K562 (cell line): ENCODE results near the gene GPR137C.

Source experiments
- ATF2 ChIP-seq: sonication (generic); formaldehyde crosslinking; IDR thresholded peaks from 2 replicates; pipeline ENCODE4 v1.8.1; 2022; ENCODE audit warnings: missing genetic modification reagents
- BCLAF1 ChIP-seq, 2 experiments: fragments of 450-650 bp in 1 of 2; IDR thresholded peaks; 2 replicates each; pipeline ENCODE4 v1.6.1; 2011 to 2017; ENCODE audit warnings: low read depth in 2 of 2, antibody characterized with exemption in 1 of 2, borderline replicate concordance in 1 of 2, low read length in 1 of 2, mild to moderate bottlenecking in 1 of 2, mixed read lengths in 1 of 2; ENCODE audit not compliant: control insufficient read depth in 1 of 2
- CREB5 ChIP-seq: fragments of 250-450 bp; sonication (Bioruptor Pico); IDR thresholded peaks from 2 replicates; pipeline ENCODE4 v1.5.0; 2020; ENCODE audit warnings: mild to moderate bottlenecking
- CTCF ChIP-seq, 3 experiments: IDR thresholded peaks in 2 of 3; conservative IDR thresholded peaks in 1 of 3; 2 replicates each; pipeline ENCODE4 v1.5.1; 2011 to 2012; ENCODE audit warnings: low read length in 3 of 3, mild to moderate bottlenecking in 3 of 3, control low read depth in 2 of 3, improper control_type of control experiment in 1 of 3, inconsistent platforms in 1 of 3, low read depth in 1 of 3, mixed read lengths in 1 of 3, moderate library complexity in 1 of 3; ENCODE audit not compliant: insufficient read depth in 2 of 3
- DPF2 ChIP-seq: fragments of 450-650 bp; IDR thresholded peaks from 2 replicates; pipeline ENCODE4 v1.6.1; 2016
- EP300 ChIP-seq: IDR thresholded peaks from 2 replicates; pipeline ENCODE4 v1.6.1; 2012; ENCODE audit warnings: low read length, improper control_type of control experiment
- FOXM1 ChIP-seq, 2 experiments: fragments of 450-650 bp in 1 of 2; sonication (generic) in 1 of 2; formaldehyde crosslinking in 1 of 2; IDR thresholded peaks; 2 replicates each; pipeline versions ENCODE4 v1.6.1 to v1.9.0; 2017 to 2022; ENCODE audit warnings: low read depth in 2 of 2, mild to moderate bottlenecking in 2 of 2, missing genetic modification reagents in 1 of 2, moderate library complexity in 1 of 2
- MBD2 ChIP-seq: sonication (generic); IDR thresholded peaks from 2 replicates; pipeline ENCODE4 v1.6.1; 2016; ENCODE audit warnings: low read depth, borderline replicate concordance
- NFIC ChIP-seq: fragments of 450-650 bp; IDR thresholded peaks from 2 replicates; pipeline ENCODE4 v1.6.1; 2017; ENCODE audit warnings: mild to moderate bottlenecking, inconsistent platforms
- POLR2A ChIP-seq: fragments of 450-650 bp; conservative IDR thresholded peaks from 2 replicates; pipeline ENCODE4 v1.6.1; 2016
- POLR2AphosphoS2 ChIP-seq: IDR thresholded peaks from 2 replicates; pipeline ENCODE4 v1.6.1; 2012; ENCODE audit warnings: low read length, improper control_type of control experiment
- SAP30 ChIP-seq: fragments of 200-600 bp; sonication (generic); IDR thresholded peaks from 2 replicates; pipeline ENCODE4 v1.6.1; 2012; ENCODE audit warnings: borderline replicate concordance, low read depth, mild to moderate bottlenecking, moderate library complexity, low read length, control low read depth, inconsistent platforms; ENCODE audit not compliant: insufficient read depth, poor library complexity, severe bottlenecking
- YY1 ChIP-seq, 3 experiments: IDR thresholded peaks; 2 replicates each; pipeline ENCODE4 v1.6.1; 2011; ENCODE audit warnings: low read length in 2 of 3, mild to moderate bottlenecking in 2 of 3, moderate library complexity in 2 of 3, borderline replicate concordance in 1 of 3, control low read depth in 1 of 3, low read depth in 1 of 3; ENCODE audit not compliant: insufficient read depth in 3 of 3, insufficient replicate concordance in 2 of 3, control insufficient read depth in 1 of 3, insufficient read length in 1 of 3; ENCODE audit errors: extremely low read depth in 1 of 3
- ZC3H4 ChIP-seq: sonication (generic); formaldehyde crosslinking; IDR thresholded peaks from 2 replicates; pipeline ENCODE4 v1.9.0; 2021; ENCODE audit warnings: missing genetic modification reagents, borderline replicate concordance

- TF ChIP-seq ATF2, result peak; percentile 74; the same call in 1 of the 2 replicates
- no peak for TF ChIP-seq DPF2
- TF ChIP-seq POLR2A, result no peak
- TF ChIP-seq MBD2, result no peak
- no peak for TF ChIP-seq BCLAF1 (IDR thresholded peaks at IDR 0.05; ENCODE audit: borderline replicate concordance in 1 of 2, control insufficient read depth in 1 of 2, low read depth in 2 of 2, low read length in 1 of 2)
- no peak for TF ChIP-seq CREB5 (CRISPR knock-in tag)
- no peak for TF ChIP-seq ZC3H4 (CRISPR knock-in tag)
- no peak for TF ChIP-seq SAP30
- no peak for TF ChIP-seq YY1 (IDR thresholded peaks at IDR 0.05; ENCODE audit: borderline replicate concordance in 1 of 3, control insufficient read depth in 1 of 3, extremely low read depth in 1 of 3, insufficient read depth in 3 of 3, insufficient read length in 1 of 3, insufficient replicate concordance in 2 of 3, low read depth in 1 of 3, low read length in 2 of 3)
- no peak for TF ChIP-seq EP300
- TF ChIP-seq POLR2AphosphoS2, result no peak
- TF ChIP-seq CTCF (IDR thresholded peaks at IDR 0.05 in 2 of 3, conservative IDR thresholded peaks at IDR 0.05 in 1 of 3; ENCODE audit: insufficient read depth in 2 of 3, low read depth in 1 of 3, low read length in 3 of 3), result no peak
- TF ChIP-seq NFIC, result peak; percentile 94
- no peak for TF ChIP-seq FOXM1 (IDR thresholded peaks at IDR 0.05; ENCODE audit: low read depth)
- TF ChIP-seq FOXM1 (CRISPR knock-in tag; IDR thresholded peaks at IDR 0.05; ENCODE audit: low read depth), result no peak
These were observed 1.3 kb downstream of the GPR137C start for GRCh38 chr14:52553671-52554575.
